ENCODE results near the gene PXMP4.
A peak's percentile ranks its signal among the peaks of the same experiment; 100 is the strongest.

Gene PXMP4

DNA sequence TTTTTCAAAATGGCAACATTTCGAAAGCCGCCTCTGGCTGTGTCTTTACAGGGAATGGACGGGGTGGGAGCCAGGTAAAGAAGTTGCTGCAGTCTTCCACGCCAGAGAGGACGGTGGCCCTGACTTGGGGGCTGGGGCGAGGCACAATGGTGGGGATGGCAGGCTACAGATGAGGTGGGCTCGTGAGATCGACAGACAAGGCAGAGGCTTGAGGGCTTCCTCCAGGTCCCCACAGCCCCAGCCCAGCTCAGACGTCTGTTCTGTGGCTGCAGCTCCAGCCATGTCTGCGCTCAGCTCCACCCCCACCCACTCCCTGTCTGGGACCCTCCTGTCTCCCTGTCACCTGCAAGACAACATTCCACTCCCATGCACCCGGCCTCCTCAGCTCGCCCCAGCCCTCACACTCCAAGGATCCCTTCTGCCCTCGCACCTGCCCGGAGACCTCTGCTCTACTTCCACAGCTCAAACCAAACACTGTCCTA lies 65.4 kb downstream of the PXMP4 start:
- ATAC-seq = no peak
- no peak for DNase-seq

DNA sequence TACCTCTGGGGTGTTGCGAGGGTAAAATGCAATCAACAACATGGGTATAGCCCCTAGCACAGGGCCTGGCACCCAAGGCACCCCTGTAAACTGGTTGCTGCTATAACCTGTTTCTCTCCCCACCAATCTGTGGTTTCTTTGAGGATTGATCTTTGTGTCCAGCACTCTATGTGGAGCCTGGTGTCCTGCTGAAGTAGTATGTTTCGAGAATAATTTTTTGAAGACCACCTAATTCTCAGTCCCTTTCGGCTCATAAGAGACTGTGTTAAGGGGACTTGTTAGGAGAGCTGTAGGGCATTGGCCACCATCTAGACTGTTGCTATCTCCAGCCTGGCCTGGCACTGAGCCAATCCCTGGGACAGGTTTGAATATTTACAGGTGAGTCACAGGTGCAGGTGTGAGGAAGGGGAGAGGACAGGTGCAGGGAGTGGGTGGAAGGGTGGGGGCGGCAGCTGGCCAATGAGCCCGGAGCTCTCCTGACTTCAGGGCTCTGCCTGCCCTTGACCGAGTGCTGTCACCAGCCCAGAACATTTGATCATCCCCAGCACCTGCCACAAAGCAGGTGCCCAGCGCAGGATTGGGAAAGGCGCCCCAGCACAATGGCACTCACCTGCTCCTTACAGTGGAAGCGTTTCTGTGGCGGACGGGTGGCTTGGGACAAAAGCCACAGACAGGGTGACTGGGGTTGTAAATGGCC lies 66.1 kb downstream of the PXMP4 start:
- no peak for DNase-seq
- no peak for ATAC-seq

DNA sequence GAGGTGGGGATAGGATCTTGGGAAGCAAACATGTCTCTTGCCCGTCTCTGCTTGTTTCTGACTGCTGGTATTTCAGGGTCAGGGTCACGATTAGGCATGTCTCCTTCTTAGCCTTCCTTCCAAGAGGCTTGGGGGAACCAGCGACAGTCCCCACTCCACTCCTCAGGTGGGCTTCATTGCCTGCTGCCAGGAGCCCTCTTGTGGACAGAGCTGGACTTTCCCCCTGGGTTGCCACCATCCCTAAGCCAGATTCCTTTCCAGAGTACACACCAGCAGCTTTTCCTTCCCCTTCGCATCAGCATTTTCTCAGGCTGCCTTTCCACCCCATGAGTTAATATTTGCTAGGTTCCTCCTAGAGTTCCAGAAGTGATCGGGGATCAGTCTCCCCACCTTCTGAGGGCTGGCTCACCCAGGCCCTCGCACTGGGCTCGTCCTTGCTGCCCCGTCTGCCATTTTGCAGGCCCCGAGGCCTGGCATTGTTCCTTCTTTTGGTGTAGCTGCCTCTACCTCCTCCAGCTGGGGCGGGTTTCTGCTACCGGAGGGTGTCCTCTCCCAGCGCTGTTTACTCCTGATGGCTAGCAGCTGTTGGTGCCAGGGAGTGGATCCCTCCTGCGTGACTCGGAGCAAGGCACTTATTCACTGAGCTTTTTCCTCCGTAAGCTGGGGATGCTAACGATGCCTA lies 66.8 kb downstream of the PXMP4 start:
- ATAC-seq (peak; percentile 40), DNase-seq (peak; percentile 57)
